ENCODE results near the gene TMOD1. TPM values are rescaled to one million over a fixed set of nuclear protein-coding genes. Genes with fewer than 3 reads are reported as not detected.

Gene TMOD1
- total and polyA plus RNA-seq, 4 donors, result 9.2 to 20.0 (median 14.1) TPM

GRCh38 chr9:97575673-97576200, 74.3 kb downstream of the TMOD1 start:
- peaks cover 5 to 23% (median 12%) of the 10 kb centered on the region in 4 donors for H3K4me1 ChIP-seq (ENCODE audit: control insufficient read depth in 4 of 4, insufficient read depth in 4 of 4, low read length in 3 of 4)
- no peaks in the 10 kb centered on the region for H3K36me3 ChIP-seq (ENCODE audit: control insufficient read depth in 4 of 4, insufficient read depth in 3 of 4, low read depth in 1 of 4, low read length in 3 of 4)
- no peaks in the 10 kb centered on the region for H3K9me3 ChIP-seq (ENCODE audit: control insufficient read depth in 4 of 4, low read length in 3 of 4)
- DNase-seq (ENCODE audit: low spot score), result no peak
- no peak overlapping the region for H3K4me3 ChIP-seq (ENCODE audit: low read depth in 1 of 3, low read length in 3 of 3)
- TF ChIP-seq FOXA2 (IDR thresholded peaks at IDR 0.05) (no peak), CTCF (IDR thresholded peaks at IDR 0.05; ENCODE audit: low read depth, low read length, missing input control) (no peak), RAD21 (IDR thresholded peaks at IDR 0.05) (no peak), YY1 (IDR thresholded peaks at IDR 0.05) (no peak), FOXA1 (IDR thresholded peaks at IDR 0.05) (no peak), EGR1 (IDR thresholded peaks at IDR 0.05; ENCODE audit: low read depth in 2 of 2) (no peak), REST (IDR thresholded peaks at IDR 0.05) (no peak), RXRA (IDR thresholded peaks at IDR 0.05) (no peak), ZBTB33 (IDR thresholded peaks at IDR 0.05) (no peak), HNF4G (IDR thresholded peaks at IDR 0.05) (no peak)
- WGBS, result 79% methylated on average over 11 of the region's 11 CpGs
- no peak overlapping the region for H3K27ac ChIP-seq (ENCODE audit: low read depth in 1 of 2, low read length in 2 of 2)
- H3K27me3 ChIP-seq (ENCODE audit: control insufficient read depth in 4 of 4, insufficient read depth in 4 of 4, low read length in 3 of 4), result no peaks in the 10 kb centered on the region
- H3K9ac ChIP-seq (ENCODE audit: low read depth in 1 of 2, low read length in 2 of 2), result no peak overlapping the region

- DNase-seq (ENCODE audit: low spot score), result no peak
- peaks cover 0 to 11% (median 5%) of the 10 kb centered on the region in 4 donors for H3K4me1 ChIP-seq (ENCODE audit: control insufficient read depth in 4 of 4, insufficient read depth in 4 of 4, low read length in 3 of 4)
- H3K27me3 ChIP-seq (ENCODE audit: control insufficient read depth in 4 of 4, insufficient read depth in 4 of 4, low read length in 3 of 4), result no peaks in the 10 kb centered on the region
- no peaks in the 10 kb centered on the region for H3K9me3 ChIP-seq (ENCODE audit: control insufficient read depth in 4 of 4, low read length in 3 of 4)
- 85% methylated on average over 5 of the region's 5 CpGs for WGBS
- no peak overlapping the region for H3K4me3 ChIP-seq (ENCODE audit: low read depth in 1 of 3, low read length in 3 of 3)
- no peak overlapping the region for H3K9ac ChIP-seq (ENCODE audit: low read depth in 1 of 2, low read length in 2 of 2)
- H3K36me3 ChIP-seq (ENCODE audit: control insufficient read depth in 4 of 4, insufficient read depth in 3 of 4, low read depth in 1 of 4, low read length in 3 of 4), result no peaks in the 10 kb centered on the region
- no peak overlapping the region for H3K27ac ChIP-seq (ENCODE audit: low read depth in 1 of 2, low read length in 2 of 2)
- TF ChIP-seq EGR1 (IDR thresholded peaks at IDR 0.05; ENCODE audit: low read depth in 2 of 2) (no peak), HNF4A (conservative IDR thresholded peaks at IDR 0.05) (no peak), REST (IDR thresholded peaks at IDR 0.05) (no peak), ATF3 (IDR thresholded peaks at IDR 0.05) (no peak), RXRA (IDR thresholded peaks at IDR 0.05) (no peak), NR2F2 (IDR thresholded peaks at IDR 0.05) (no peak), JUND (IDR thresholded peaks at IDR 0.05) (no peak), GABPA (IDR thresholded peaks at IDR 0.05 in 1 of 2, conservative IDR thresholded peaks at IDR 0.05 in 1 of 2) (no peak), HNF4G (IDR thresholded peaks at IDR 0.05) (no peak), ZBTB33 (IDR thresholded peaks at IDR 0.05) (no peak), YY1 (IDR thresholded peaks at IDR 0.05) (no peak), FOXA2 (IDR thresholded peaks at IDR 0.05) (no peak), RAD21 (IDR thresholded peaks at IDR 0.05) (no peak), FOXA1 (IDR thresholded peaks at IDR 0.05) (no peak)
Measured at GRCh38 chr9:97577051-97577450, 75.6 kb downstream of the TMOD1 start.
